Endothelial cell of umbilical vein (primary cell): ENCODE results near the gene KIF27.
"Not testable (repeated sequence)": the region's sequence is repeated elsewhere in the genome, so short reads cannot be mapped to it uniquely, and the experiment has no call there.

ENCODE experiments used
- EZH2 ChIP-seq: IDR thresholded peaks from 2 replicates; pipeline ENCODE4 v1.6.1; 2012; ENCODE audit warnings: borderline replicate concordance, low read depth, mild to moderate bottlenecking, moderate library complexity, low read length, inconsistent platforms; ENCODE audit not compliant: severe bottlenecking
- TF ChIP-seq, protein P1 (sequence below), 2 donors: IDR thresholded peaks; 1 replicate in 1 of 2; 2 replicates in 1 of 2; pipeline ENCODE4 v1.5.1; 2011; ENCODE audit warnings: low read length in 2 of 2, mild to moderate bottlenecking in 2 of 2, moderate library complexity in 2 of 2, control low read depth in 1 of 2, inconsistent platforms in 1 of 2, low read depth in 1 of 2; ENCODE audit not compliant: insufficient read depth in 1 of 2; ENCODE audit errors: extremely low read depth in 1 of 2

DNA sequence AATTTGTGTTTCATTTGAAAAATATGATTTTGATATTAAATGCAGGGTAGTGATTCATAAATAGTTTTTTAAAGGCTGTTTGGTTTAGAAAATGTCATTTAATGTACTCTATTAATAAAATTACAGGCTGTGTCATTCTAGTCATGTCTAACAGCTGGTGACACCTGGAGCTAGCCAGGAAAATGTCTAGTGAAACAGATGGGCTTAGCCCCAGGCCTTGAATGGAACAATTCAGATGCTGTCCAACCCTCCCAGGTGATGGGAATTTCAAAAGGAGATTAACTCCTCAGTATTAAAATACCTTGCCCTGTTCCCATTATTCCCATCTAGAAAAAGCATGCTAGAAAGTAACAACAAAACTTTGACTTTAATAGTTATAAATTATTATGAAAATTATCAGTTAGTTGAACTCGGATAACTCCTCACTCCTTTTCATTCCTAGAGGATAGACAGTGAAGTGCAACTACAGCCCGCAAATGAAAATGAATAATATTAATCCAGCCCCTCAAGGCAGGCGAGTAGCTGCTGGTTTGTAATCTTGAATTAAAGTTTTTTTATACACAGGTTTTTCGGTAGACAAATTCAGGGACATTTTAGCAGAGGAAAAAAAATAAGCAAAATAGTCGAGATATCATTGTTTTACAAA lies 90.7 kb downstream of the KIF27 start:
- TF ChIP-seq, protein P1, sequence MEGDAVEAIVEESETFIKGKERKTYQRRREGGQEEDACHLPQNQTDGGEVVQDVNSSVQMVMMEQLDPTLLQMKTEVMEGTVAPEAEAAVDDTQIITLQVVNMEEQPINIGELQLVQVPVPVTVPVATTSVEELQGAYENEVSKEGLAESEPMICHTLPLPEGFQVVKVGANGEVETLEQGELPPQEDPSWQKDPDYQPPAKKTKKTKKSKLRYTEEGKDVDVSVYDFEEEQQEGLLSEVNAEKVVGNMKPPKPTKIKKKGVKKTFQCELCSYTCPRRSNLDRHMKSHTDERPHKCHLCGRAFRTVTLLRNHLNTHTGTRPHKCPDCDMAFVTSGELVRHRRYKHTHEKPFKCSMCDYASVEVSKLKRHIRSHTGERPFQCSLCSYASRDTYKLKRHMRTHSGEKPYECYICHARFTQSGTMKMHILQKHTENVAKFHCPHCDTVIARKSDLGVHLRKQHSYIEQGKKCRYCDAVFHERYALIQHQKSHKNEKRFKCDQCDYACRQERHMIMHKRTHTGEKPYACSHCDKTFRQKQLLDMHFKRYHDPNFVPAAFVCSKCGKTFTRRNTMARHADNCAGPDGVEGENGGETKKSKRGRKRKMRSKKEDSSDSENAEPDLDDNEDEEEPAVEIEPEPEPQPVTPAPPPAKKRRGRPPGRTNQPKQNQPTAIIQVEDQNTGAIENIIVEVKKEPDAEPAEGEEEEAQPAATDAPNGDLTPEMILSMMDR (IDR thresholded peaks at IDR 0.05; ENCODE audit: extremely low read depth in 1 of 2, insufficient read depth in 1 of 2, low read depth in 1 of 2, low read length in 2 of 2) = not testable (repeated sequence)
- TF ChIP-seq EZH2 = not testable (repeated sequence)
